NCI-H748 (cell line): ENCODE measurements around the gene HOXD8.

Experiments
- DNase-seq: peaks from one replicate; lab custom pipeline; 2025; ENCODE audit not compliant: unreplicated experiment; lab: John Stamatoyannopoulos, UW

The HOXD8 gene

DNA sequence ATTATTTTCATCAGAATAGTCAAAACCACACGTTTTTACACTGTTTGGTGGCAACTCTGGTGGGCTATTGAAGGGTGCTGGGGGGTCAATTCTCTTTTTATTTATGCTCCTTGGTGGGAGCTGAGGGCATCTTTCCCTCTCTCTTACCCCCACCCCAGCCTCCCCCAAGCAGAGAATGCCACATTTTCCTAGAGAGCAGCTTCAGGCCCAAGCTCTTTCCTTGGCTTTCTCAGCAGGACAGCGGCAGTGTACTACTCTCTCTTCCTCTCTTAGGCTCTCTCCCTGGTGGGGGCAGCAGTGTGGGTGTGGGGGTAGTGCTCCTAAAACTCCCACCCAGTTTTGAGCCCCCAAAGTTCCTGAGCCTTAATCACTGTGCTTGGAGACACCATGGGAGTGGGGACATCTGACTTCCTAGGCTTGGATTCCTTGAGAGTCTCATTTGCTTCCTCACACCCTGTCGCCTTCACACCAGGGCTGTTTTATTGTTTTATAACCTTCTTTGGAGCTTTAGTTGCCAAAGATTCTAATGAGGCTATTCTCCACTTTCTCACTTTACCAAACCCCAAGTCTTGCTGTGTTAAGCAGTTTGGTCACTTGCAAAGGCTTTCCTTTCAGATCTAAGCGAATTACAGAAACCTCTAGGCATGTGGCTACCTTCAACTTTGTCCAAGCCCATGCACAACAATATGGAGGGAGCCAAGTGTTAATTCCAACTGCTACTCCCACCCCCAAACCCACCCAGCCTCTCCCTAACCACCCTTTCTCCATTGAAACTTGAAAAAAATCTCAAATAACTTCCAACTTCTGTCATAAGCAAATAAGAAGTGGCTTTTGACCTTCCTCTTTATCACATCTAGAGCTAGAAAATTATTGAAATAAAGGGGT is 15.8 kb downstream of the HOXD8 start:
- DNase-seq: no peak

DNA sequence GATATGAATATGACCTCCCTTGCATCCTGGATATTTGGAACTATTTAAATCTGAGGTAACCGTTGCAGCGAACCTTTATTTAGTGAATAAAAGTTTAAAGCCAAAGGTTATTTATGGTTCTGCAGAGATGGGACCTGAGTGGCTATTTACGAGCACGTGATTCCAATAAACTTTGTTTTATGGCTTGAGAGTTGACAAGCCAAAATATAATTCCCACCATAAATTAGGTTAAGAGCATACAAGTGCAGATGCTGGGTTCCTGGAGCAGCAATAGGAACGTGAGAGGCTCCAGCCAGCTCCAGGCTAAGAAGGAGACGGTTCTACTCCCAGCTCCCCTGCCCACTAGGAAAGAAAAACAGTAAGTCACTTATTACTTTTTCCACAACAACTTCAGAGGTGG is 16.6 kb downstream of the HOXD8 start:
- DNase-seq: no peak

DNA sequence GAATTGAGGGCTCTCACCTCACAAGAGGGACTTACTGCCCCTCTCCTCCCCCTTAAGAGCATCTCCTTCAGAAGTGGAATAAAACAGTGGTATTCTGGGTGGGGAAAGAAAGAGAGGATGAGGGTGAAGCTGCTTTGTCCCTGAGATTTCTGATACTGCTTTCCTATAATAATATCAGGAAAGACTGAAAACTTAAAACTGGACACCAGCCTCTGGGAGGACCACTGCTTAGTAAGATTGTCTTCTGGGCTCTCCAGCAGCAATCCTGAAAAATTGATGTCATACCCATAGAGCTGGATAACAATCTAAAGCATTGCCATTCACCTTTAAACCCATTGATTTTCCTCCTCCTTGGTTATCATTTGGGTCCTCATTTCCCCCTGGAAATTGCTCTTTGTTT is 17.1 kb downstream of the HOXD8 start:
- no peak for DNase-seq

DNA sequence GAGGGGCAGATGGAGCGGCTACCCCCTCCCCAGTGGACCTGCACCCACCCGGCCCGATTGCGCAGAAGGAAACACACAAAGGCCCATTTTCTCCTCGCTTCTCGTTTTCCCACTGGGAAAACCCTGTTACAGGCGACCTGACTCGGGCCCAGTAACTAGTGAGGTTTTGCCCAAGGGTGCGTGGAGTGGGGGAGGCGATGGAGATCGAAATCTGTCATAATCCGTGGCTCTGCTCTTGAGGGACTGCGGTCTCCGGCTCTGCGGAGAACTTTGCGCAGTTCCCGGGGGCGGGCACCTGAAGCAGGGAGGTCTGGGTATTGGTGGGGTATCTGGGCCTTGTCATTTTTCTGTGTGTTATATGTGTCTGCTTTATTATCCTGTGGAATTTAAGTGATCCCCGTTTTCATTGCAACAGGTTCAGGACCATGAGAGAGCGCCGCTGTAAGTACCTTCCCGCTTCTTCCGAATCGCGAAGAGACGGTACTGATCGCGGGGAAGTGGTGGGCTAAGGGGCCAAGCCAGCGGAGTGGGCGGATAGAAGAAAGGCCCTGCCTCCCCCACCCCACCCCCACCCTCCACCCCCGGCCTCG is 17.8 kb downstream of the HOXD8 start:
- DNase-seq: no peak

DNA sequence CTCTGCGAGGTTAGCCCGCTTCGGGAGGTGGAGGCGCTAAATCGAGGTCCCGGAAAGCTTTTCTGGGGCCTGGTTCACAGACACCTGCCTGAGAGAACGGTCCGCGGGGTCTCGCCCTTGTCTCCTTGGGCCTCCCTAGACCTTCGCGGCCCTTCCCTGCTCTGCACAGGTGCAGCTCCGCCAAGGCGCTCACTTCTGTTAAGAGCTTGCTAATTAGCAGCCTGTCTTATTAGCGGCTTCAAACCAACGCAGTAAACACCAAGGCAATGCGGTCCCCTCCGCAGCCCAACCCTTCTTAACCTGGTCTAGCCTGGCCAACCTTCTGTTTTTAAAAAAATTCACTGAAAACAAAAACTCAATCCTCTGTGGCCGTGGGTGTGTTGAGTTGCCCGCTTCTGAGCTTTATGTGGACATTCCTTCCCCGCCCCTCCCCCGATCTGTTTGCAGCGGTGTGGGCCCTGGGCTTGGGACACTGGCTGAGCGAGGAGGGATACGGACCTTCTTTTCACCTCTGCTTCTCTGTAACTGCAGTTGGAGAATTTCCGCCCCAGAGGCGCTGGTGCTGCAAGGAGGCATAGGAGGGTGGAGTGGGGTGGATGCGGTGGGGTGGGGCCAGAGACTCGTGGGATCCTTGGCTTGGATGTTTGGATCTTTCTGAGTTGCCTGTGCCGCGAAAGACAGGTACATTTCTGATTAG is 18.4 kb downstream of the HOXD8 start:
- DNase-seq: peak; percentile 40

DNA sequence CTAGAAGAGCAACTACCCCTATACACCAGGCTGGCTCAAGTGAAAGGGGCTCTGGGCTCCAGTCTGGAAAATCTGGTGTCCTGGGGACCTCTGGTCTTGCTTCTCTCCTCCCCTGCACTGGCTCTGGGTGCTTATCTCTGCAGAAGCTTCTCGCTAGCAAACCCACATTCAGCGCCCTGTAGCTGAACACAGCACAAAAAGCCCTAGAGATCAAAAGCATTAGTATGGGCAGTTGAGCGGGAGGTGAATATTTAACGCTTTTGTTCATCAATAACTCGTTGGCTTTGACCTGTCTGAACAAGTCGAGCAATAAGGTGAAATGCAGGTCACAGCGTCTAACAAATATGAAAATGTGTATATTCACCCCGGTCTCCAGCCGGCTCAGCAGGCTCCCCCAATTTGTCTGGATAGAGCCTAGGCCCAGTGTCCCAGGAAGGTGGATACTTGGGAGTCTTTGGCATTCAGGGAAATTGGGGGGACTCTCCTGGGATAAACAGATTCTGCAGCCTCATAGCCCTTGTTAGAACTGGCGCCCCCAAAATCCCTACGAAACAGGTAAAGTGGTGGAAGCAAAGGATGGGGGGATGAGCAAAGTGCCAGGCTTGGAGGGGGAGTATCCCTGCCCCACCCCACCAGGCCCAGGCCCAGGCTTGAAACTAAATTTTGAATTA is 19.4 kb downstream of the HOXD8 start:
- no peak for DNase-seq

DNA sequence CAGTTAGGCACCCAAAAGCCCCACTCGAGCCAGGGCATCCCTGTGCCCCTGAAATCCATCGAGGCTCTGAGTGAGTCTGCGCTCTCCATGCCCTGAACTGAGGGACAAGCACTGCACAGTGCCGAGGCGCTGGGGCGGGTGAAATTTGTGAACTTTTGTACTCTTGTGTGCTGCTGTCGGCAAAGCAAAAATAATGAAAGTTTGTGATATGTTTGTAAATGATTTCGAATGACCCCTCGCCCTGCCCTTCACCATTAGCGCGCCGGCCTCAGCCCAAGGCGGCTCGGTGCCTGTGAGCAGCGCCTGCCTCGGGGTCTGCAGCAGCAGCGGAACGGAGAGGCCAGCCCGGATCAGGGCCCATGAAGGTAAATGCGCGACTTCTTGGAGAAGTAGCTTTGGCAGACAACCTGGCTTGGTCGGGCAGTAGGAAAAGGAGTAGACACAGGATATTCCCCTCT is 20.0 kb downstream of the HOXD8 start:
- no peak for DNase-seq

DNA sequence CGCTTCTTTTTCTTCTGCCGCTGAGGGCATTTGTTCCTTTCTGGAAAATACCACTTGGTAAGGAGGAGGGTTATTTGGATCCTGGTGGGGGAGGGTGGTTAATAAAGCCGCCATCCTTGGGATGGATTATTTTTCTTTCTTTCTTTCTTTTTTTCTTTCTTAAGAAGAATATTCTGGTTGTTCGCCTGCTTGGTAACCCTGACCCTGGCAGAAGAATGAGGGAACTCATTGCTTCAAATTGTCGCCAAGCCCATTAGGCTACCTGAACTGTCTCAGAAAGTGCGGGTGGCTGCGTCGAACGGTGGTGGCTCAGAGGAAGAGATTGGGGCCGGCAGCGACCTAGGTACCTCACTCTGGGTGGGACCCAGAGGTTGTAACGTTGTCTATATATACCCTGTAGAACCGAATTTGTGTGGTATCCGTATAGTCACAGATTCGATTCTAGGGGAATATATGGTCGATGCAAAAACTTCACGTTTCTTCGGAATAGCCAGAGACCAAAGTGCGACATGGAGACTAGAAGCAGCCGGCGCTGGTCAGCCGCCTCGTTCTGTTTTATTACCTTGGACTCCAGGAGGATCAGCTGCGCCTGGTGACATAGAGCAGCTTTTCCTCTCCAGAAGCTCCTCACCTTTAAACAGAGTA is 20.6 kb downstream of the HOXD8 start:
- no peak for DNase-seq

DNA sequence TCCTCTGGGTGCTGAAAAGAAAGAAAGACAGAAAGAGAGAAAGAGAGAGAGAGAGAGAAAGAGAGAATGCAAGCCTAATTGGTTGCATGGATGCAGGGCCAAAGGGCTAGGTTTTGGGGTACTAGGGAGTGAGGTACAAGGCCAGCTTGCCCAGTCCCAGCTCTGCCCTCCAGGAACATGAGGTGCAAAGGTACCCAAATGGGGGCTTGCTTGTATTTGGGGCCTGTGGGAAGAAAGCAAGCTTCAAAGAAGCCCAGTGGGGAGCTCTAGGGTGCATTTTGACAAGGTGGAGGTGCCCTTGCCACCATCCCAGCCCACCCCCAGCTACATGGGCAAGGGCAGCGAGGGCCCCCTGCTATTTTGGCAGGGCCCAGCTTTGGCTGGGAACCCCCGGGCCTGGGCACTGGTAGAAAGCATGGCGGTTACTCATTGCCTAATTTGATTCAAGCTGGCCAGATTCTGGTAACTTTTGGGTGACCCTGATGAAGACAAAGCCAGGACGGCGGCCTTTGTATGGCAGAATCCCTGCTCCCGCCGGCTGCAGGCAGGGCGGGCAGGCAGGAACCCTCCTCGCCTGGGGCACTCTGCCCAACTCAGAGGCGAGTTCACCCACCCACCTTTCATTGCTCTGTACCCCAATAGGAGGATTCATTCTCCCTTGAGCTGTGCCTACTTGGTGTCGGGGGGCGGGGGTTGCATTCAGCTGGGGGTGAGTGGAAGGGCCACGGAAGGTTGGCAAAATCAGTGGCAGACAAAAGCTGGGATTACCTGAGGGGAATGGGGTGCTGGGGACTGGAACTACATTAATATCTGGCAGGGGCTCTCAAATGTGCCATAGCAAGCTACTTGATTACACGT is 21.3 kb downstream of the HOXD8 start:
- no peak for DNase-seq

DNA sequence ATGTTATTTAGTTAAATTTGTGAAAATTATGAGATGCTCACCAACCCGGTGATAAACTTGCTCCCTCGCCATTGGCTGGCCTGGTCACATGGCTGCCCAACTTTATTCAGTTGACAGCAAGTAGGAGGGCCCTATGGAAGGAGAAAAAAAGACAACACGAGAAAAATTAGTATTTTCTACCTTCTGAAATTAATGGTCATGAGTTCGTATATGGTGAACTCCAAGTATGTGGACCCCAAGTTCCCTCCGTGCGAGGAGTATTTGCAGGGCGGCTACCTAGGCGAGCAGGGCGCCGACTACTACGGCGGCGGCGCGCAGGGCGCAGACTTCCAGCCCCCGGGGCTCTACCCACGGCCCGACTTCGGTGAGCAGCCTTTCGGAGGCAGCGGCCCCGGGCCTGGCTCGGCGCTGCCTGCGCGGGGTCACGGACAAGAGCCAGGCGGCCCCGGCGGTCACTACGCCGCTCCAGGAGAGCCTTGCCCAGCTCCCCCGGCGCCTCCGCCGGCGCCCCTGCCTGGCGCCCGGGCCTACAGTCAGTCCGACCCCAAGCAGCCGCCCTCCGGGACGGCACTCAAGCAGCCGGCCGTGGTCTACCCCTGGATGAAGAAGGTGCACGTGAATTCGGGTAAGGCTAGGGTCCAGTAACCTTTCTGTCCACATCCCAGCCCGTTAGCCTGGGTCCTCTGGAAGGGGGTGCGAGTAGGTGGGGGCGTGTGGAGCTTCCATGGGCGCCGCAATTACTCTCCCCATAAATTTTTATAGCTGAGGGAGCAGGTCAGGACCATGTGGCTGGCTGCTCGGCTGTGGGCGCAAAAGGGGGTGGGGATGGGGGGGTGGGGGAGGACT is 22.2 kb downstream of the HOXD8 start, which contains the start of gene HOXD4:
Gene HOXD4, plus strand, starts transcription at position 109 of the 846 bp plus-strand sequence. Its CDS starts 84 bp downstream, at position 193.
- DNase-seq: no peak

DNA sequence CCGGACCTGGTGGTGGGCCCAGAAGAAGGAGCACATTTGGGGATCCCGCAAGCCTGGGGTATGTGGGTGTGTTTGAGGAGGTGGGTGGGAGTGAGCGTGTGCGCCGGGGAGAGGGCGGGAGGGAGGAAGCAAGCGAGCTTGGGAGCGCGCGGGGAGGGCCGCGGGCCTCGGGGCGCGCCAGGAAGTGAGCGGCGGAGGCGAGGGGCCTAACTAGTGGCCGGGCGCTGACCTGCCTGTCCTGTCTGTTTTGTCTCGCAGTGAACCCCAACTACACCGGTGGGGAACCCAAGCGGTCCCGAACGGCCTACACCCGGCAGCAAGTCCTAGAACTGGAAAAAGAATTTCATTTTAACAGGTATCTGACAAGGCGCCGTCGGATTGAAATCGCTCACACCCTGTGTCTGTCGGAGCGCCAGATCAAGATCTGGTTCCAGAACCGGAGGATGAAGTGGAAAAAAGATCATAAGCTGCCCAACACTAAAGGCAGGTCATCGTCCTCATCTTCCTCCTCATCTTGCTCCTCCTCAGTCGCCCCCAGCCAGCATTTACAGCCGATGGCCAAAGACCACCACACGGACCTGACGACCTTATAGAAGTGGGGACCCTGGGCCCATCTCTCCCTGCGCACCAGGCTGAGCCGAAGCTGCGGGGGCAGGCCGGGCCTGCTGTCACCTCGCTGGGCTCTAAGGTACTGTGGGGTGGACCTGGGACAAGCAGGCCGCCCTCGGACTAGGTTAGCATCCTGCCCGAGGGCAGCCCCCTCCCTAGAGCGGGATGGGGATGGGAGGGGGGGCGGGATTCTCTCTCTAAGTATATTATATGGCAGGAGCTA is 23.1 kb downstream of the HOXD8 start:
- no peak for DNase-seq

DNA sequence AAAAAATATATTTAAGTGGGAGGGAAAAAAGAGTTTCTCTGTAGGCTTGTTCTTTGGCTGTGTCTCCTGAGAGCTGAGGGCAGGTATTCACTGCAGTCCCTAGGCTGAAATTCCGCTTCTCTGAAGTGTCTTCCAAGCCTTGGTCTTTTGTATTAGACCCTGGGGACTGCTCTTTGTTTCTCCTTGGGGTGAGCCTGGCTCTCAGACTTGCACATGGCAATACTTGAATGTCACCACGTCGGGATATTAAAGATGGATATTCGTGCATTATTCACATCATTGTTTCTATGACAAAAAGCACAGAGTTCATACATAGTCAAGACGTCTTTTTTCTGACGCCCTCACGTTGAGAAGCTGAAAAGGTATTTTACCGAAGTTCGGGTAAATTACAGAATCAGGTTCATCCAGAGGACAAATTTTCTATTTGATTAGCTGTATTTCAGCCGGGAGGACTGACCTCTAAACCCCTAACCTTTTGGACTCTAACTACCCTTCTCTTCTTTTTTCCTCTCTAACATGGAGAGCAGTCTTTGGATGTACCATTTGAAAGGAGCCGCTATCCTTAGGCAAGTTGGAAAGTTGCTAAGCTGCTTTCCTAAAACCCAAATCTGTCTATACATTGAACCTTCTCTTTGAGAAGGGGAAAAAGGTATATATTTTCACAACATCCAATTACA is 25.2 kb downstream of the HOXD8 start:
- no peak for DNase-seq

DNA sequence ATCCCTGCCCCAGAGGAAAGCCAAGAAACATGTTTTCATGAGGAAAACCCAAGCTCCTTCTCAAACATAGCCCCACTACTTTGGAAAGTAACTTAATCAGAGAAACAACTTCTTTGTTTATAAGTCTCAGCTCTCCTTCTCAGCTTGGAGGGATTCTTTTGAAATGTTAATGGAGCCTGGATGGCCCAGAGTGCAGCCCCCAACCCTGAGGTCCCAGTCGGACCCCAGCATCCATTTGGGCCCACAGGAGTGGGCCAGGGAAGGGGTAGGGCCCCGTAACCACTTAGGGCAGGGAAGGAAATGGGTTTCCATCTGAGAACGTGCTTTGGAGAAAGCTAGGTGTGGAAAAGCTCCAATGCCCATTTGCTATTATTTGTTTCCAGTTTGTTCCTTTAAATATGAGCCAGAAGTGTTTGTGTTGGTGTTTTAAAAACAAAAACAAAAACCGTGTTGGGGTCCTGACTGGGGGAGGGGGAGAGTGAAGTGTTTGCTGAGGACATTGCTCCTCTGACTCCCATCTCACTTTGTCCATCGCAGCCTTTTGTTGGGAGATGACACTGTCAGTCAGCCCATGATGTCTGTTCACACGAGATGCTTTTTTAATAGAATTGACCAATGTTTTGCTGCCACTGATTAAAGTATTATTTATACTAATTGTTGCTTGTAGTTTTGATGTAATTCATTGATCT is 26.0 kb downstream of the HOXD8 start:
- no peak for DNase-seq

DNA sequence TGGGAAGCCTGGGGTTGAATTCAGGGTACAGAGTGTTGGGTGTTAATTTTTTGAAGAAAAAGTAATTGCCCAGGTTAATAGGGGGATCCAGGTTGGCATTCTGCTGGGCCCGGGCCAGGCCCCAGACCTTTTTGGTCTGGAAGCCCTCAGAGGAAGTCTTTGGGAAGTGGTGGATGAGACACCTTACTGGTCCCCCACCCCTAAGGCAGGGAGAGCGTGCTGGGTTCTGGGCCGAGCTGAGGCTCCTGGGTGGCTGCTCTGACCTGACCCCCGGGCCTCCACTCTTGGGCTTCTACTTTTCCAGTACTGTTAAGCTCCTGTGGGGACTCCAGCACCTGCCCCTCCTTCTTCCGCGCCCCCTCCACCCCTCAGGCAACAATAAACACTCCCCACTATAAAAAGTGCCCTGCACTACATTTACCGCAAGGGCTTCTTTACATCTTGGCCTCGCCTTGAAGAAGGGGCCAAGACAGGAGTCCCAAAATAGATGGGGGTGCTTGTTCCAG is 26.8 kb downstream of the HOXD8 start:
- DNase-seq: no peak

DNA sequence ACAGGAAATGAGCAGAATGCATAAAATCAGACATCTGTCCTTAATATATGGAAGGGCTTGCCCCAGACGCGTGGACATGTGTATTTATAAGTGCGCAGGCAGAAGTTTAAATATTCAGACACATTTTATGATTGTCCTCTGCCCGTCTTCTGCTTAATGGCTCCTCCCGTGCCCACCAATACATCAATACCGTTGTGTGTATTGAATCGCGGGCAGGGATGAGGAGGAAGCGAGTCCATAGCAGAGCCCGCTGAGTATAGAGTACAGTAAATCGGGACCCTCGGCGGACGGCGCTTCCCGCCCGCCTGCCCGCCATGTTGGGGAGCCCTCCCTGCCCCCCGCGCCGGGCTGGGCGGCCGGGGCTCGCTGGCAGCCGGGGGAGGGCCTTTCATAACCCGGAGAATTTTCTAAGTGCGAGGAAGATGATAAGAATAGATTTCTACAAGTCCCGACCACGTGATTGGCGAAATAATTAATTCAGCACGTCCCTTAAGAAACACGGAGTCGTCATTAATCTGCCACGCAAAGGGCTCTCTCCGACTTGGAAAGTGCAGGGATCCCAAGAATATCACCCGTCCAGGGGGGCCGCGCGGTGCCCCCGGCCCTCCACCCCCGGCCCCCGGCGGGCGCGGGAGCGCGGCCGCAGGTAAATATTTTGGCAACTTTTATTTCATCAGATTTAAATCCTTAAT is 27.4 kb downstream of the HOXD8 start, which contains the start of gene HOXD3:
Gene HOXD3, plus strand, starts transcription at position 501 of the 692 bp plus-strand sequence. CDS start 11,808 bp downstream, outside the sequence.
- peak; percentile 73 for DNase-seq
